Transverse colon (tissue), 4 donors: Measurements from ENCODE around the gene NRSN1. TPM values are rescaled to one million over a fixed set of nuclear protein-coding genes. Genes with fewer than 3 reads are reported as not detected.

Experiments used
- DNase-seq: peaks from one replicate; pipeline ENCODE4 v3.0.0-alpha.2; 2019
- H3K27ac ChIP-seq, 4 donors: fragments of 200-600 bp; sonication (generic); 2 replicates each; pipeline ENCODE4 v1.5.1; 2016 to 2018; ENCODE audit warnings: inconsistent platforms in 4 of 4
- H3K27me3 ChIP-seq: fragments of 200-600 bp; sonication (generic); 2 replicates; pipeline ENCODE4 v1.5.1; 2017; ENCODE audit warnings: inconsistent platforms
- H3K36me3 ChIP-seq, 4 donors: fragments of 200-600 bp; sonication (generic); 2 replicates each; pipeline ENCODE4 v1.5.1; 2017 to 2019; ENCODE audit warnings: inconsistent platforms in 4 of 4
- H3K4me1 ChIP-seq, 4 donors: fragments of 200-600 bp; sonication (generic); 2 replicates each; pipeline ENCODE4 v1.5.1; 2017 to 2020; ENCODE audit warnings: inconsistent platforms in 4 of 4
- H3K4me3 ChIP-seq, 4 donors: fragments of 200-600 bp; sonication (generic); 1 replicate in 1 of 4; 2 replicates in 3 of 4; pipeline versions ENCODE4 v1.5.1 to v1.6.1; 2017 to 2019; ENCODE audit warnings: inconsistent platforms in 4 of 4
- H3K9me3 ChIP-seq, 2 donors: fragments of 200-600 bp; sonication (generic); 2 replicates each; pipeline ENCODE4 v1.5.1; 2017 to 2019; ENCODE audit warnings: inconsistent platforms in 2 of 2
- CTCF ChIP-seq, 5 experiments: fragments of 200-600 bp in 3 of 5; fragments of 450-650 bp in 2 of 5; sonication (generic) in 3 of 5; IDR thresholded peaks; 1 replicate in 2 of 5; 2 replicates in 3 of 5; pipeline ENCODE4 v1.5.1; 2016 to 2017; ENCODE audit warnings: antibody characterized with exemption in 5 of 5, inconsistent platforms in 3 of 5, mild to moderate bottlenecking in 2 of 5, moderate library complexity in 1 of 5
- EP300 ChIP-seq: sonication (generic); formaldehyde crosslinking; IDR thresholded peaks from one replicate; pipeline ENCODE4 v1.6.1; 2017; ENCODE audit warnings: antibody characterized with exemption, low read depth
- POLR2A ChIP-seq: fragments of 450-650 bp; IDR thresholded peaks from one replicate; pipeline ENCODE4 v1.6.1; 2016; ENCODE audit warnings: antibody characterized with exemption, mild to moderate bottlenecking, moderate library complexity
- POLR2AphosphoS5 ChIP-seq, 3 donors: sonication (generic); formaldehyde crosslinking; IDR thresholded peaks; one replicate each; pipeline ENCODE4 v1.6.1; 2016; ENCODE audit warnings: antibody characterized with exemption in 3 of 3
- WGBS, 2 donors: methylation state at CpG; one replicate each; pipeline ENCODE4 v1.1.5; 2018; ENCODE audit warnings: low coverage in 1 of 2; 5-methylcytosine and 5-hydroxymethylcytosine counted together
- in situ Hi-C, 4 donors: fragments of 200-750 bp; cut with MboI; loops; one replicate each; pipeline versions ENCODE4 v1.15.0 to v1.15.1; 2017; ENCODE audit warnings: low sequenced_read_pairs in 3 of 4, low pct_ligation_motif_present in 1 of 4, low pct_unique_long_range_greater_than_20kb in 1 of 4
- intact Hi-C: fragments of 100-400 bp; cut with DNase I; formaldehyde crosslinking; loops from one replicate; pipeline ENCODE4 v1.15.1; 2023; ENCODE audit warnings: low total_unique reads
- total RNA-seq, 4 donors: library from RNA; depleted of rRNA; stranded (reverse); fragments of >200 nt; gene quantifications; one replicate each; pipeline ENCODE4 v1.1.0, GENCODE V29; 2016

NRSN1 gene
- total RNA-seq, 4 donors from 2014 or later = 0.16 to 0.68 TPM; not detected in 2

DNA sequence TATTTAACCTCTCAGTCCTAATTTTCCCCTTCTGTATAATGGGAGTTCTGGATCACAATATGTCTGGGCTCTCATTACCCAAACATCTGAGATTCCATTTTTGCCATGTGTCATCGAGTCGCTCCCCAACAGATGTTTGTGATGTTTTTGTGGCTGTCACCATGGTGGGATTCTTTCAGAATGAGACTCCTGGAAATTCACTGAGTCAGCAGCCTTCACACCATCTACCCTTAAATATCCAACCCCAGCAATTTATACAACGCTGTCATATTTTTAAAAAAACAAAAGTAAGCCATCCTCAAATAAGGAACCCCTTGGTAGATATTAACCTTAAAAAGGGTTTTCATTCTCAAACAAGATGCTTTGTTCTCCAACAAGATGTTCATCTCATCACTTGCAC lies 20.9 kb downstream of the NRSN1 start:
- Histone ChIP-seq H3K27ac (no peak overlapping the region), H3K9me3 (no peaks in the 10 kb centered on the region), H3K36me3 (no peaks in the 10 kb centered on the region), H3K4me1 (no peaks in the 10 kb centered on the region), H3K27me3 (no peaks in the 10 kb centered on the region), H3K4me3 (no peak overlapping the region)
- no peak for DNase-seq
- 87 to 93% methylated on average over 3 of the region's 3 CpGs for WGBS, 2 donors
- intact Hi-C loops = no loop called here
- in situ Hi-C loops = no loop called here
- TF ChIP-seq POLR2A (no peak), POLR2AphosphoS5 (IDR thresholded peaks at IDR 0.05) (no peak), CTCF (IDR thresholded peaks at IDR 0.05) (no peak), EP300 (no peak)

DNA sequence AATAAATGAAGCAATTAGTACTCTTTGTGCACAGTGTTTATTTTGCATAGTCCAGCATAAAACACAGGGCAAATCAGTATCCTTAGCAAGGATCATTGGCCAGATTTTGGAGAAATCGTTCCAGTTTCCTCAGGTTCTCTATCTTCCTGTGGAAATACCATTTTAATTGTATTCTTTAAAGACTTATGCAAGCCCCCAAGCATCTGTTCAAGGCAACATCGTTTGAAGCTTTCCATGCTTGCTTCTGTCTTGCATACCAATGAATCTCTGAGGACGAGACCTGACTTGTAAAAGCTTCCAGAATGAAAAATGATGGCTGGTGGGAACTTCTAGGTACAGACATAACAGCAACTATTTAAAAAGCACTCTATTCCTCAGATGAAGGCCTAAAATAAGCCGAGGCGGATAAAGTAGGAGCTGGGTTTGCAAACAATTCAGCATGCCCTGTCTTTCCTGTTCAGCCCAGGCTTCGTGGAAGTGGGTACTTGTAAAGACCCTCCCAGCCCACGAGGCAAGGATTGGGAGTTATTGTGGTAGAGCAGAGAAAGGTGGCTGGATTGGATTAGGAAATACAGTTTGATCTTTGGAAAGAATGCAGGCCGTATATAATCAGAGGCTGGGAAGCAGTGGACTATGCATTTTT lies 21.6 kb downstream of the NRSN1 start:
- in situ Hi-C loops = no loop called here
- TF ChIP-seq EP300 (no peak), CTCF (IDR thresholded peaks at IDR 0.05) (no peak), POLR2AphosphoS5 (IDR thresholded peaks at IDR 0.05) (no peak), POLR2A (no peak)
- Histone ChIP-seq H3K27me3 (no peaks in the 10 kb centered on the region), H3K36me3 (no peaks in the 10 kb centered on the region), H3K4me3 (no peak overlapping the region), H3K4me1 (no peaks in the 10 kb centered on the region), H3K27ac (no peak overlapping the region), H3K9me3 (no peaks in the 10 kb centered on the region)
- intact Hi-C loops = no loop called here
- 52 to 55% methylated on average over 6 to 8 of the region's 8 CpGs for WGBS, 2 donors
- no peak for DNase-seq

GRCh38 chr6:24148154-24148570 lies 22.1 kb downstream of the NRSN1 start:
- no peak for DNase-seq
- WGBS, 2 donors = 70 to 86% methylated on average over 3 of the region's 3 CpGs
- Histone ChIP-seq H3K27me3 (no peaks in the 10 kb centered on the region), H3K9me3 (no peaks in the 10 kb centered on the region), H3K4me3 (no peak overlapping the region), H3K27ac (no peak overlapping the region), H3K4me1 (no peaks in the 10 kb centered on the region), H3K36me3 (no peaks in the 10 kb centered on the region)
- TF ChIP-seq EP300 = no peak
- no peak for TF ChIP-seq POLR2A
- no peak for TF ChIP-seq CTCF (IDR thresholded peaks at IDR 0.05)
- TF ChIP-seq POLR2AphosphoS5 (IDR thresholded peaks at IDR 0.05) = no peak
- intact Hi-C loops = no loop called here
- in situ Hi-C loops = no loop called here

- in situ Hi-C loops = no loop called here
These were observed 22.7 kb downstream of the NRSN1 start for GRCh38 chr6:24148684-24149083.

More at GRCh38 chr6:24148684-24149083, 22.7 kb downstream of the NRSN1 start:
- no peak for DNase-seq
- no peaks in the 10 kb centered on the region for H3K9me3 ChIP-seq
- no peaks in the 10 kb centered on the region for H3K4me1 ChIP-seq
- H3K4me3 ChIP-seq = no peak overlapping the region
- intact Hi-C loops = no loop called here
- H3K27me3 ChIP-seq = no peaks in the 10 kb centered on the region
- H3K27ac ChIP-seq = no peak overlapping the region
- no peak for TF ChIP-seq CTCF (IDR thresholded peaks at IDR 0.05)
- no peak for TF ChIP-seq EP300
- TF ChIP-seq POLR2AphosphoS5 (IDR thresholded peaks at IDR 0.05) = no peak
- no peak for TF ChIP-seq POLR2A
- H3K36me3 ChIP-seq = no peaks in the 10 kb centered on the region
